Choroid plexus epithelial cell (primary cell): ENCODE measurements around the gene SSR4.

Experiments used
- DNase-seq: peaks from one replicate; pipeline ENCODE4 v3.0.0-alpha.2; 2010; ENCODE audit warnings: low read depth
- H3K4me3 ChIP-seq: 2 replicates; pipeline ENCODE4 v1.5.1; 2011; ENCODE audit warnings: low read depth, mild to moderate bottlenecking, control low read depth, low read length, moderate library complexity
- TF ChIP-seq, protein P1 (sequence below): conservative IDR thresholded peaks from 2 replicates; pipeline ENCODE4 v1.5.1; 2011; ENCODE audit warnings: low read depth, mild to moderate bottlenecking, control low read depth, inconsistent platforms, low read length, moderate library complexity

SSR4 gene

DNA sequence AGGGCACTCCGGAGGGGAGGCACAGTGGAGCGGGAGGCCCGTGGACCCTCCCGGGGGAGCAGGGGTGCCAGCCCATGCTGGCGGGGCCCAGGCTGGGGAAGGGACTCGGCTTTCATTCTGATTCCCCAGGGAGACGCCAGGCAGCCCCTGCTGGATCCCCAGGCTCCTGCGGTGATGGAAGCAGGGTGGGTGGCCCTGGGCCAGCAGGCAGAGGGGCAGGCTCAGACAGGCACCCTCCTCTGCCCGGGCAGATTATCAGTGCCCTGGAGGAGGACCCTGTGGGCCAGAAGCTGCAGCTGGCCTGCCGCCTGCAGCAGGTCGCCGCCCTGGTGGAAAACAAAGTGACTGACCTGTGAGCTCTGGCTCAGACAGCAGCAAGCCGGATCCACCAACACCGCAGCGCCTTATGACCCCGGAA lies 15.8 kb upstream of the SSR4 start:
- no peak overlapping the region for H3K4me3 ChIP-seq
- DNase-seq = no peak
- TF ChIP-seq, protein P1, sequence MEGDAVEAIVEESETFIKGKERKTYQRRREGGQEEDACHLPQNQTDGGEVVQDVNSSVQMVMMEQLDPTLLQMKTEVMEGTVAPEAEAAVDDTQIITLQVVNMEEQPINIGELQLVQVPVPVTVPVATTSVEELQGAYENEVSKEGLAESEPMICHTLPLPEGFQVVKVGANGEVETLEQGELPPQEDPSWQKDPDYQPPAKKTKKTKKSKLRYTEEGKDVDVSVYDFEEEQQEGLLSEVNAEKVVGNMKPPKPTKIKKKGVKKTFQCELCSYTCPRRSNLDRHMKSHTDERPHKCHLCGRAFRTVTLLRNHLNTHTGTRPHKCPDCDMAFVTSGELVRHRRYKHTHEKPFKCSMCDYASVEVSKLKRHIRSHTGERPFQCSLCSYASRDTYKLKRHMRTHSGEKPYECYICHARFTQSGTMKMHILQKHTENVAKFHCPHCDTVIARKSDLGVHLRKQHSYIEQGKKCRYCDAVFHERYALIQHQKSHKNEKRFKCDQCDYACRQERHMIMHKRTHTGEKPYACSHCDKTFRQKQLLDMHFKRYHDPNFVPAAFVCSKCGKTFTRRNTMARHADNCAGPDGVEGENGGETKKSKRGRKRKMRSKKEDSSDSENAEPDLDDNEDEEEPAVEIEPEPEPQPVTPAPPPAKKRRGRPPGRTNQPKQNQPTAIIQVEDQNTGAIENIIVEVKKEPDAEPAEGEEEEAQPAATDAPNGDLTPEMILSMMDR = no peak

DNA sequence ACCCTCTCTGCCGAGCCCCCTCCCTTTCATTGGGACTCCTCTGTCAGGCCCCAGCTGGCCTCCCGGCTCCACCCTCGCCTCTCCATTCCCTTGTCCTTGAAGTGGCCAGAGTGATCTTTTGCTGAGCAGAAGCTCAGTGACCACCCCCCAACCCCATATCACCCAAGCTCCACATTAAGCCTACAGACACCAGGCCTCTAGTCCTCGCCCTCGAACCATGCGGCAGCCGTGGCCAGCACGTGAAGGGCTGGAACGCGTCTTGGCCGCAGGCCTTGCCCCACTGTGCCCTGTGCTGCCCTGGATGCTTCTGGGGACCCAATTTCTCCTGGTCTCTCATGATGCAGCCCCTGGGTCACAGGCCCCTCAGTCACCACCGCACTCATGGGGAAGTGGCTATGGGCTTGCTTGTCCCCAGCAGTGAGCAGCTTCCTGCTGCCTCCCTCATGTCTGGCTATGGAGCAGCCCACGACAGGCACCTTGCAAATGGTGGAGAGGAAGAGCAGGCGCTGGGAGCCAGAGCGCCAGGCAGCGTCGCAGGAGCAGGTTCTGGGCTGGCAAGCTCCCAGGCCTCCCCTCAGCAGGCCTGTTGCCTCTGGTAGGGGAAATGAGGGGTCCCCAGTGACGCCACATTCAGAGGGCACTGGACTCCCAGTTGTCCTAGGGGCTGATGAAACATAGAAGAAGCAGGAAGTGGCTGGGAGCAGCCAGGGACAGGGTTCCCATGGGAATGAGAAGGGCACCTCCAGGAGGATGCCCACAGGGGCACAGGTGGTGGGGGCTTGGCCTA lies 14.4 kb upstream of the SSR4 start:
- TF ChIP-seq, protein P1 = no peak
- H3K4me3 ChIP-seq = no peak overlapping the region
- DNase-seq = no peak

DNA sequence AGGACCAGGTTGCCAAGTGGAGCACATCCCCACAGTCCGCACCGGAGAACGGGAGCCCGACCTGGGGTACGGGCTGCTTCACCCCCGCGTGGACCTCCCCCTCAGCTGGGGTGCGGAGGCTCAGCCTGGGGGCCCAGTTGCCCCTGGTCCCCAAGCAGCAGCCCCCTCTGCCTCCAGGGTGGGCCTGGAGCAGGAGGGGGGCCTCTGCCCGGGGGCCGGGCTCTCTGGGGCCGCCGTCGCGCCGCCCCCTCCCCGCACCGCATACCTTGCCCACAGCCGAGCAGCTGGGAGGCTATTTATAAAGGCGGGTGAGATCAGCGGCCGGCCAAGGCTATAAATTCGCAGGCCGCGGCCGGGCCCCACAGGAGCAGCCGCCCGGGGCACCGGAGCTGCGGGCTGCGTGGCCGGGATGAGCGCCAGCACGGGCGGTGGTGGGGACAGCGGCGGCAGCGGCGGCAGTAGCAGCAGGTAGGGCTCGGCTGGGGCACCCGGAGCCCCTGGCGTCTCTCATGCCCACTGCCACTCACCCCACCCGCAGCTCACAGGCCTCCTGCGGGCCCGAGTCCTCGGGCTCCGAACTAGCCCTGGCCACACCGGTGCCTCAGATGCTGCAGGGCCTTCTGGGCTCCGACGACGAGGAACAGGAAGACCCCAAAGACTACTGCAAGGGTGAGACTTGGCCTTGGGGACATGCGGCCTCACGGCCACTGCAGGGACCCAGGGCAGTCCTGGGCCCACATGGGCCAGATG lies 13.6 kb upstream of the SSR4 start, which contains the start of gene SRPK3:
TSS of gene SRPK3 (plus strand) at position 364 of the 750 bp plus-strand sequence. CDS start at position 410, 46 bp downstream.
- H3K4me3 ChIP-seq = no peak within 1 kb of the TSS
- TF ChIP-seq, protein P1 = no peak
- DNase-seq = no peak

DNA sequence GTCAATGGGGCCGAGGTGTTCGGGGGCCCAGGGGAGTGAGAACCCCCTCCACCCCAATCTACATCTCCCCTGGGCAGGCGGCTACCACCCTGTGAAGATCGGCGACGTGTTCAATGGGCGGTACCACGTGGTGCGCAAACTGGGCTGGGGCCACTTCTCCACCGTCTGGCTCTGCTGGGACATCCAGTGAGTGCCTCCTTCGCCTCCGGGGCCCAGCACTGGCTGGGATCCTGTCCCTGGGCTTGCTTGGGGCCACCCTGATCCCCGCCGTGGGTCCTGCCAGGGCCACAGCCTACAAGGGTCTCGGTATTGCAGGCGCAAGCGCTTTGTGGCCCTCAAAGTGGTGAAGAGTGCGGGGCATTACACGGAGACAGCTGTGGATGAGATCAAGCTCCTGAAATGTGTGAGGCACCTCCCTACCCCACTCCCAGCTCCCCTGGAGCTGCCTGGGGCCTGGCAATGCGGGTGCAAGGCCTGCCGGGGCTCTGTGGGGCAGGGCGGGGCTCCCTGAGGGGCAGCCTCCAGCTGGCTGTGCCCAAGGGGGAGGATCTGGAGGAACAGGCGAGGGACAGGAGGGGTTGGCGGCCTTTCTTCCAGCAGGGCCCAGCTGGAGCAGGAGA lies 12.9 kb upstream of the SSR4 start:
- TF ChIP-seq, protein P1 = no peak
- DNase-seq = no peak
- no peak overlapping the region for H3K4me3 ChIP-seq

DNA sequence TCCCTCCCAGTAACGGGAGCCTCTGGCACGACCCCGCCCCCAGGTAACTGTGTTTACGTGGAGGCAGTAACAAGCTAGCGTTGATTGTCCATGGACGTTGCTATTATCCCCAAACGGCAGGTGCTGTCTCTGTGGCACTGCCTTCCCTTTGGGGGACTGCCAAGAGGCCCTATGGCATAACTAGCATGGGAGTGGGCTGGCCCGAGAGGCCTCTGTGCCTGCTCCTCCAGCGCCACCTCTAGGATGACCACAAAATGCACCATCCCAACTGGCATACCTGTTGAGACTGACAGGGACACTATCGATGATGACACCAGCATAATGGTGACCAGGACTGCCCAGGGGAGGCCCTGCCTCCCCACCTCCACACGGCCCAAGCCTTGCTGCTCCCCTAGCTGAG lies 12.2 kb upstream of the SSR4 start:
- TF ChIP-seq, protein P1 = peak; percentile 14
- no peak for DNase-seq
- no peak overlapping the region for H3K4me3 ChIP-seq

DNA sequence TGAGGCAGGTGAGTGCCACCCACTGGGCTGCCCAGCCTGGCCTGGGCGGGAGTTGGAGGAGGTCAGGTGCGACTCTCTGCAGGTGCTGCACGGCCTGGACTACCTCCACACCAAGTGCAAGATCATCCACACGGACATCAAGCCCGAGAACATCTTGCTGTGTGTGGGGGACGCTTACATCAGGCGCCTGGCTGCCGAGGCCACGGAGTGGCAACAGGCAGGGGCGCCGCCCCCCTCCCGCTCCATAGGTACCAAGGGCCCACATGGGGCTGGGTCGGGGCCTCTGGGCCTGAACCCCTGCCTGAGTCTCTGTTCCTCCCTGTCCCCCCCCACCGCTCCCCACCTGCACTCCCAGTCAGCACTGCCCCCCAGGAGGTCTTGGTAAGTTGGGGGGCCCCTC lies 11.6 kb upstream of the SSR4 start:
- no peak overlapping the region for H3K4me3 ChIP-seq
- TF ChIP-seq, protein P1 = no peak
- DNase-seq = no peak
